Activated T-helper 9 cell treated with anti-CD3 and anti-CD28 coated beads, Interleukin-2, amount 50 U/mL, for 16 hours (primary cell): ENCODE data around the gene AGK.

Source experiments
- DNase-seq: peaks from one replicate; pipeline ENCODE4 v3.0.0-alpha.2; 2020; ENCODE audit warnings: low read depth

AGK gene, protein sequence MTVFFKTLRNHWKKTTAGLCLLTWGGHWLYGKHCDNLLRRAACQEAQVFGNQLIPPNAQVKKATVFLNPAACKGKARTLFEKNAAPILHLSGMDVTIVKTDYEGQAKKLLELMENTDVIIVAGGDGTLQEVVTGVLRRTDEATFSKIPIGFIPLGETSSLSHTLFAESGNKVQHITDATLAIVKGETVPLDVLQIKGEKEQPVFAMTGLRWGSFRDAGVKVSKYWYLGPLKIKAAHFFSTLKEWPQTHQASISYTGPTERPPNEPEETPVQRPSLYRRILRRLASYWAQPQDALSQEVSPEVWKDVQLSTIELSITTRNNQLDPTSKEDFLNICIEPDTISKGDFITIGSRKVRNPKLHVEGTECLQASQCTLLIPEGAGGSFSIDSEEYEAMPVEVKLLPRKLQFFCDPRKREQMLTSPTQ

DNA sequence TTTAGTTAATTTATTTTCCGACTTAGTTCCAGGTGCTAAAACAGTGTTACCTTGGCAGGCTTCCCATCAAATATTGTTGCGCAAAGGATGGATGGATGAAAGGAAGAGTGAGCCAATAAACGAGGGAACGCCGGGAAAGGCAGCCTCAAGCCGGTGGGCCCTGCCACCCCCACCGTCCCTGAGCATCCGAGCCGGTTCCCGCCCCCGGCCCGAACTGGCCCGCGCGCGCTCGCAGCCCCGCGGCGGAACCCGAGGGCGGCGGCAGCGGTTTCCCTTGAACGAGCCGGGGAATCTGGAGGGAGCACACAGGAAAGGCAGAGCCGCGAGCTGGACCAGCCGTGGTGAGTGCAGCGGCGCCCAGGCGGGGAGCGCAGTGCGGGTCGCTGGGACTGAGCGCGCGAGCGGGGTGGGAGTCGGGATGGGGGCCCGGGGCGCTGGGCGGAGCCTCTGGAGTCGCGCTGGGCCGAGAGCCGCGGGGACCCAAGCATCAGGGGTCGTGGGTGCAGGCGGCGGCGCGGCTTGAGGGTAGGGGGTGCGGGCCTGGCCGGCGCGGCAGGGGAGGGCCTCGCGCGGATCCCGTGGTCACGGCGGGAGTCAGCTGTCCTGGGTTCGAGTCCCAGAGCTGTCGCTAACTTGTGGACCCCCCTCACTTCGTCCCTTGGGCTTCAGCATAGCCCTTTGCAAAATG lies at the start of gene AGK:
AGK (plus strand) TSS at position 317 of the 688 bp plus-strand sequence. CDS start 4,057 bp downstream, outside the sequence.
- DNase-seq: peak; percentile 63

DNA sequence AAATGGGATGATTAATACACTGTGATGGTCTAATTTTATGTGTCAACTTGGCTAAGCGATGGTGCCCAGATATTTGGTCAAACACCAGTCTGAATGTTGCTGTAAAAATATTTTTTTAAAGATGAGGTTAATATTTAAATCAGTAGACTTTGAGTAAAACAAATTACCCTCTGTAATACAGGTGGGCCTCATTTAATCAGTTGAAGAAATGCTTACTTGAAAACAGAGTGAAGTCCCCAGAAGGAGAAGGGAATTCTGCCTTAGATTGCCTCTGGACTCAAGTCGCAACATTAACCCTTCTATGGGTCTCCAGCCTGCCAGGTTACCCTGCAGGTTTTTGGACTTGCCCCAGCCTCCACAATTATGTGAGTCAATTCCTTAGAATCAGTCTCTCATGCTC lies 49.8 kb upstream of the AGK start:
- no peak for DNase-seq

GRCh38 chr7:141511316-141511675 lies 39.9 kb upstream of the AGK start:
- no peak for DNase-seq

DNA sequence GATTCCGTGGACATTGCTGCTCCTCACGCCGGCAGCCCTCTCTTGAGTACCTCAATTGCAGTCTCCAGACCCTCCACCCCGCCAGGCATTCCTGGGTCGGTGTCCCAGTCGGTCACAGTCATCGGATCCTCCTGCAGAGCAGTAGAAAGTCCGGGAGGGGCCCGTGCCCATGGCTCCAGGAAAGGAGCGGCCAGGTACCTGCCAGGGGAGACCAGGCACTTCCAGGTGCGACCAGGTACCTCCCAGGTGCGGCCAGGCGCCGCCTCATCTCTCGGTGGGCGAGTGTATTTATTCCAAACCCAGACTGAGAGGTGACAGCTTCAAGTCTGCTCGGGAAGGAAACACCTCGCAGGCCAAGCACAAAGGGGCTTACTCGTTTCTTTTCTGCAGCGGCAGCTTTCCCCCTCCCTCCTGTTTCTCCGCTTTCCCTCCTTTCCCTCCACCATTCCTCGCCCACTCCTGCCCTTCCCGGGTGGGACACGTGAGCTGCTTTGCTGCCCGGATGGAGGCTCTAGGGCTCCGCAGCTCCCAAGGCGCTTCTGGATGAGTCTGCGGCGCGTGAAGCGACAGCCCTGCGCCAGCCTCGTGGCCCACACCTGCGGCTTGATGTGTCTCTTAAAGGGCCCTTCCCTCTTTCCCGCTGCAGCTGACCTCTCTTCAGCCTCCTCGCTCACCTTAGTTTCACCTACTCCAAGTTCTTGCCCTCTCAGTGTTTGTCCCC lies 39.4 kb upstream of the AGK start:
- DNase-seq: no peak

GRCh38 chr7:141512597-141512996 lies 38.6 kb upstream of the AGK start:
- no peak for DNase-seq

DNA sequence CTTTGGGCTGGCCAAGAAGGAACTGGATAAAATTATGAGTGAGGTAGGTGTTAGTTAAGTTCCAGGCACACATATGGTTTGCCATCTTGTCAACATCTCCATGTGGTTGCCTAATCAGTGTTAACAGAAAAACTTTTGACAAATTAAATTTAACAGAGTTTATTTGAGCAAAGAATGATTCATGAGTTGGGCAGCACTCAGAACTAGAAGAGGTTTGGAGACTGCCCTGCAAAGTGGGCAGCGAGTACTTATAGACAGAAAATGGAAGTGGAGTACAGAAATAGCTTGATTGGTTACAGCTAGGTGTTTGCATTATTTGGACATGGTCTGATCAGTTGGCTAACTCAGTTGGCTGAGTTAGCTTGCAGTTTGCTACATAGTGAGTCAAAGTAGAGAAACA lies 37.5 kb upstream of the AGK start:
- no peak for DNase-seq

DNA sequence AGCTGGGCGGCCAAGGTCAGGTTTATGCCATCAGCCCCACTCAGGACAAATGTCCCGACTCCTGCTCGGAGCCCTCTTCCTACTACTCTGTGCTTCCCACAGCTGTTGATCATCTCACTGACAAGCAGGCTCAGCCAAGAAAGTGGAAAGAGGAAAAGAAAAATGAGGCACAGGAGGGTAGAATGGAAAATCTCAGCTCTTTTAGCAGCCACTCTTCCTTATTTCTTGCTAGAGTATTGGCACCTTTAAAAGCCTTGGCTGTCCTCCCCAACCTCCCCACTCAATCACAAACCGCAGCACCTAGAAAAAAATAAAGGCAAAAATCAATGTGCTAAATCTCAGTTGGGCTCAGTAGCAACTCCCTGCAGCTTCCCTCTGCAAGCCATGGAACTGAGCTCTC lies 35.3 kb upstream of the AGK start:
- no peak for DNase-seq

DNA sequence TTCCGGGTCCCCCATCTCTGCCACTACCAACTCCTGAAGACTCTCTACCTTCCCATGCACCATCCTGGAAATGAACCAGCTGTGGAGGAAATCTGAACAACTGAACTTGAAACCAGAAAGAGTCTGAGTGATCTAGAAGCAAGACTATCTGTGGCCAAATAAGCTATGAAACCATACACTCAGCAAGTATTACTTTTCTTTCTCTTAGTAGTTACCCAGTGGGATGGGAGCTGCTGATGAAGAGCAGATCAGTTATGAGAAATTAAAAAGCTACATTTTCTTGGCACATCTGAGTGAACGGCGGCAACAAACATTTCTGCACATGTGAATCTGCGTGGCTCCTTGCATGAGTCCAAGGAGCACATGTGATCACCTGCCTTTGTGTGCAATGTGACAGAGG lies 31.6 kb upstream of the AGK start:
- no peak for DNase-seq

GRCh38 chr7:141522657-141523342 lies 28.4 kb upstream of the AGK start:
- DNase-seq: no peak

DNA sequence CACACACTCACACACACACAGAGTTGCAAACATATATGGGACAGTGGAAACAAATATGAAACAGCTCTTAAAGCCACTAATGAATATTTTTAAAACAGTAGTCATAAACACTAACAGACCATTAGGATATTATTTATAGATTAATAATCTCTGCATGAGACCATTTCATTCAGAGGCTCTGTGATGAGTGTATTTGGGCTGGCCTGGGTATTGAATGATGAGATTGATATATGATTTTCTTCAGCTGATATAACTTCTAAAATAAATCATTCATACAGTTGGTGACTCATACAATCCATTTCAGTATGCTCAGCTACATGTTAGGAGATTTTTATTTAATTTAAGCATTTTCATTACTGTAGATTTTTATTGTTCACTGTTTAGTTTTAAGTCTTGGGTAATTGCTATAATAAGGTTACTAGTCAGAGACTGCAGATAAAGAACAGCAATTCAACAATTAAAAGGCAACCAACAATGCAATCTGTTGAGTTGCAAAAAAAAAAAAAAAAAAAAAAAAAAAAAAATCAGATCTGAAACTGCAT lies 25.2 kb upstream of the AGK start:
- no peak for DNase-seq

GRCh38 chr7:141527076-141527475 lies 24.1 kb upstream of the AGK start:
- DNase-seq: no peak

GRCh38 chr7:141528399-141528798 lies 22.8 kb upstream of the AGK start:
- DNase-seq: no peak

DNA sequence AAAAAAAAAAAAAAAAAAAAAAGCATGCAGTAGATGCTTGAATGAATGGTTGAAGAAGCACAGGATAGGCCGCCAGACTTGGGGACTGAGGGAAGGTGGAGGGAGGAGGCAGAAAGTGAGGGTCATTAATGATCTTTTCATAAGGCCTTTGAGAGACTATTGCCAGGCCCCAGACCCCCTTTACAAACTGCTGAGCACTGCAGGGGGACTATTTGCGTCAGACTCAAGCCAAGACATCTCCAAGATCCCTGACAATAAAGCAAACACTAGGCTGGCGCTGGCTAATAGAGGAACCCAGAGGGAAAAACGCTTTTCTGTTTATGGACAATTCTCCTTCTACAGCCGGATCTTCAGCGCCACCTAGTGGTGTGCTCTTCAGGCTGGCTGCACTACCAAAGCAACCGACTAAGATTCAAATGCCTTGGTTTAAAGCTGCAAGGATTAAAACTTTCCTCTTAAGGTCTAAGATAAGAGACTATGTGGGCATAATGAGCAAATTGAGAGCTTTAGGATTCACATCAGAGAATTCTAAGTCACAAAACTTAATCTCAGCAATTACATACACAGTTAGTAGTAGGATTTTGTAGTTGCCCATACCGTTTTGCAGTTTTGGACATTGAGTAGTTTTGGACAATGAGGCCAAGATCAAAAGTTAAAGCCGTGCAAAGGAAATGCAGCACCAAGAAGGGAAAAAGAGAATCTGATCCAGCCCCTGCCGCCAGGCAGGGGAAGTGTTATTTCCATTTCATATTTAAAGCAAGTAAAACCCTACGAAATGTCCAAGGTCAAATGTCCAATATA lies 17.9 kb upstream of the AGK start:
- DNase-seq: peak; percentile 37

DNA sequence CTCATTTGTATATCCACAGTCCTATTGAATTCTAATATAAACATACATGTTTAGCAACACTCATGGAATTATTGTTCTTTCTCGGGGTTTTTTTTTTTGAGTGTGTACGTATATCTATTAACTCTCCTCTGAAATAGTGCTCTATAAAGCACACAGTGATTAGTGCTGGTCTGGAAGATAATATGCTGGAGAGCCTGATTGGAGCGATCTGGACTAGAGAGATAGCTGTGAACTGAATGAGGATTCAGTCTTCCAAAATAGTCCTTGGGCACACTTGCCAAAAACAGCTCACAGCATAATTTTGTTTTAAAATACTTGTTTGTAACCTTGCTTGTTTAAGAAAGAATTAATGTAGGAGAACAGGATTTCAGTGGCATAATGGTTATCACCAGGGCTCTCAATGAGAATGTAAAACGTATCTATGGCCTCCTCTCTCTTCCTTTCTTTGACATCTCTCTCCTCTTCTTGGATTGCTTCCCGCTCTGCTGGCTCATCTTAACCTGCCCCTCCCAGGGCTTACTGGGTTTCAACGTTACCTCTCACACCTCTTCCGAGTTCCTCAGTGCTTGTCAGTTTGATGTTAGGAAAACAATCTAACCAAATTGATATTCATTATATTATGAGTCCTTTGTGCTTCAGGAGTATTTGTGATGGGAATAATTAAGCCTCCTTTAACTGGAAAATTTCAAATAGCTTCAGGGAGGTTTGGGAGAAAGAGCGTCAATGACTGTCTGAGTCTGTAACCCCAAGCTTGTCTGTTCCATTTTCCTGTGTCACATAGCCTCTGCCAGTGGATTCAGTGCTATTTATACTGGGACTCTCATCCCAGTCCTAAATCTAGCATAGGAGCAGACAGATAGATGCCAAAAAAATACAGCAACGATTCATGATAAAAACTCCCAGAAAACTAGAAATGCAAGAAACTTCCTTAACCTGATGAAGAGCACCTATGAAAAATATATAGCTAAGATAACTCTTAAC lies 16.2 kb upstream of the AGK start:
- no peak for DNase-seq

DNA sequence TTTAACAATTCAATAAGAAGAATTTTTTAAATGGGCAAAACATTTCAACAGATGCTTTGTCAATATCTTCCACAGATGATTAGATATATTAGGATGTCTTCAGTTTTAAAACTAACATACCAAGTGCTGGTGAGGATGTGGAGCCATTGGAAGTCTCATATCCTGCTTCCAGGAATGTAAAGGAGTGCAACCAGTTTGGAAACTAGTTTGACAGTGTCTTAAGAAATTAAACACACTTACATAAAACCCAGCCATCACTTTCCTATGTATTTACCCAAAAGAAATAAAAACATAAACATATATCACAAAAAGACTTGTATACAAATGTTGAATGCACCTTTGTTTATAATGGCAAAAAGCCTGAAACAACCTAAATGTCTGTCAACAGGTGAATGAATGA lies 13.3 kb upstream of the AGK start:
- DNase-seq: no peak

DNA sequence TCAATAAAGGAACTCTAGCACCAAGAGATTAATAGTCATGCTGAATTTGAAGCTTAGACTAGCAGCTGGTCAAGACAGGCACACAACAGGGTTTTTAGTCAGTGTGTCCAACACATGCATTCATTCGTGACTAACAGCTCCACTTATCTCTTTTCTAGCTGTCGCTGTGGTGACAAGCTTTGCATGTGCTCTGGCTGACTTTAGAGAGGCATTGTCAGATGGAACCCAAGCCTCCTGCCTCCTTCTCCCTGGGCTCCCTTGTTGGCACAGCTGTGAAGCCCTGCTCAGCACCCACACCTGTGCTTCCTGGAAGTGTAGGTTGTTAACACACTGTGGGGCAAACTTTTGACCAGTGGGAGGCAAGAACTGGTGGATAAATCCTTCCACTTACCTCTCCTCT lies 9.8 kb upstream of the AGK start:
- DNase-seq: no peak

DNA sequence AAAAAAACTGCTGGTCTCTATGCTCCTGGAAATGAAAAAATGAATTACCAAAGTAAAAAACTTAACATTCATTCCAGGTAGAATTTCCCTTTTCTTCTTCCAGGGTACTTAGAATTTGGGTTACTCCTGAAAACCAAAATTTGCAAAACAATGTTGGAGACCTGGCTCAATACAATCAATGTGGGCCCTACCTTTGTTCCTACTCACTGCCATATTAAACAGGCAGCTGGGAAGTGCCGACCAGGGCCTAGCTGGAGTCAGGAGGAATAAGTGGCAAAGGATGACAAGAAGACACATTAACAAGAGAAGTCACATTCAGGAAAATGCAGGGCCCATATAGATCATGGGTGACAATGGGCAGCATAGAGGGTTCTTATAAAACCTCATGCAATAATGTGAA lies 6.4 kb upstream of the AGK start:
- no peak for DNase-seq

DNA sequence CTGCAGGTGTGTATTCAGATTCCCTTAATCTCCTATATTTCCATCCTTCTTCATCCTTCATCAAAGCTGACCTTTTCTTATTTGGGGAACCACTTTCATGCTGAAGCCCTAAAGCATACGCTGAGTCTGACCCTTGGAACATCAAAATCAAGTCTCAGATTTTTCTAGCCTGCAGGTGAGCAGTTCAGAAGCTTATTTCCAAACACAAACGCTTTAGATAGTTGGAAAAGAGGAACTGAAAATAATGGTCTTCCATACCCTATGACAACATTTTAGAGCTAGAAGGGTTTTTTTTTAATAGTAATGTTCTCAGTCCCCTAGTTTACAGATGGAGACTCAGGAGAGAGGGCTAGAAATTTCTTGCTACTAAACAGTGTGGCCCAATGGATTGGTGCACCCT lies 1.6 kb upstream of the AGK start:
- DNase-seq: no peak

DNA sequence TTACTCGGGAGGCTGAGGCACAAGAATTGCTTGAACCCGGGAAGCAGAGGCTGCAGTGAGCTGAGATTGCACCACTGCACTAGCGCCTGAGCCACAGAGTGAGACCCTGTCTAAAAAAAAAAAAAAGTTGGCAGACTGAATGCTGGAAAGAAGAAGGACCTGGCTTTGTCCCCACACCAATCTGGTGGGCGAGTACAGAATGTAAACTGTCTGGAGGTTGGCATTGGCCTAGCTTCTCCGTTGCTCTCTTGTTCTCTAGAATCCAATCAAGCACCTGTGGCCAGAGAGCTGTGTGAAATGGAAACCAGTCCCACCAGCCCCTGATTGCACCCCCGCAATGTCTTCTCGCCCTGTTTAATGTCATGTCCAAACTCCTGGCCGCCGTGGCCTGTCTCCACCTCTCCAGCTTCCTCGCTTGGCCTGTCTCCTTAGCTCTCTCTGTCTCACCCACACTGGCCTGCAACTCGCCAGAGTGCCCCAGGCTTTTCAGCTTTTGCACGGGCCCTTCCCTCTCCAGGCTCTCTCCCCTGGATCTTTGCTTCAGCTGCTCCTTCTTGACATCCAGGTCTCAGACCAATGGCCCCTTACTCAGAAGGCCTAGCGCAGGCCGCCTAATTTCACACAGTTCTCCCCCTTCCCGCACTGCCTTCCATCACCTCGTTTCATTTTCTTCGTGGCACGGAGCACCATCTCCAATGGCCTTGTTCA lies 670 bp upstream of the AGK start:
- no peak for DNase-seq
